ENCODE data around the gene ULK1.

DNA sequence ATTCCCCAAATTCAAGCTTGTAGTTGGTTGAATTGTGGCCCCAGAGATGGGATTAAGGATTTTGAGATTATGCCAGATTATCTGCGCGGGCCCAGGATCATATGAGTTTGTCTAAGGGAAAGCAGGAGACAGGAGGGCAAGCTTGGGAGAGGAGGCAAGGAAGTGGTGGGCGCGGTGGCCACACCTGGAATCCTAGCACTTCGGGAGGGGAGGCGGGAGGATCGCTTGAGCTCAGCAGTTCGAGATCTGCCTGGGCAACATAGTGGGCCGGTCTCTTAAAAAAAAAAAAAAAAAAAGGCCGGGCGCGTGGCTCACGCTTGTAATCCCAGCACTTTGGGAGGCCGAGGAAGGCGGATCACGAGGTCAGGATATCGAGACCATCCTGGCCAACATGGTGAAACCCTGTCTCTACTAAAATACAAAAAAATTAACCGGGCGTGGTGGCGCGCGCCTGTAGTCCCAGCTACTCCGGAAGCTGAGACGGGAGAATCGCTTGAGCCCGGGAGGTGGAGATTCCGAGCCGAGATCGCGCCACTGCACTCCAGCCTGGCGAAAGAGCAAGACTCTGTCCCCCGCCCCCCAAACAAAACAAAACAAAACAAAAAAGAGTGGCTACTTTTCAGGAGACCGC, 33.8 kb downstream of the ULK1 start:
- TF ChIP-seq EZH2phosphoT487 (IDR thresholded peaks at IDR 0.05) (no peak), EZH2 (IDR thresholded peaks at IDR 0.05) (no peak)
